ENCODE results near the gene SIRT7. TPM values are rescaled to one million over a fixed set of nuclear protein-coding genes. Genes with fewer than 3 reads are reported as not detected.

The SIRT7 gene
- total and polyA plus RNA-seq, 2 donors from 2014 or later = 17.4 to 25.2 TPM

- no peaks in the 10 kb centered on the region for H3K9me3 ChIP-seq (ENCODE audit: control insufficient read depth in 2 of 3, insufficient read depth in 1 of 3, low read length in 3 of 3)
- H3K4me1 ChIP-seq (ENCODE audit: control insufficient read depth in 2 of 3, insufficient read depth in 2 of 3, low read depth in 1 of 3, low read length in 3 of 3) = peaks cover 0 to 3% (median 0%) of the 10 kb centered on the region in 3 donors
- TF ChIP-seq CTCF (IDR thresholded peaks at IDR 0.05; ENCODE audit: borderline replicate concordance, extremely low read depth, insufficient read depth) = no peak
- DNase-seq (peak in 1 of 5 donors; percentile 74), FAIRE-seq (no peak)
- H3K36me3 ChIP-seq (ENCODE audit: control insufficient read depth in 2 of 3, insufficient read depth in 3 of 3, low read length in 3 of 3) = no peaks in the 10 kb centered on the region
- intact Hi-C loops (cut with DNase I) = no loop called here
- H3K9ac ChIP-seq (ENCODE audit: low read length in 3 of 3) = no peak overlapping the region
- H3K27me3 ChIP-seq (ENCODE audit: control insufficient read depth, insufficient read depth, low read length) = no peaks in the 10 kb centered on the region
- H3K27ac ChIP-seq (ENCODE audit: low read depth in 2 of 2, low read length in 2 of 2) = no peak overlapping the region
- no peak overlapping the region for H3K4me3 ChIP-seq (ENCODE audit: low read length in 3 of 3)
Observed at GRCh38 chr17:81940538-81941483, 22.8 kb upstream of the SIRT7 start.

- DNase-seq = no peak
Observed at GRCh38 chr17:81939881-81940385, 22.0 kb upstream of the SIRT7 start.

GRCh38 chr17:81939218-81939617, 21.2 kb upstream of the SIRT7 start:
- H3K4me3 ChIP-seq (ENCODE audit: low read length in 3 of 3) = no peak overlapping the region
- TF ChIP-seq CTCF (IDR thresholded peaks at IDR 0.05; ENCODE audit: borderline replicate concordance, extremely low read depth, insufficient read depth) = no peak
- H3K9ac ChIP-seq (ENCODE audit: low read length in 3 of 3) = no peak overlapping the region
- H3K27me3 ChIP-seq (ENCODE audit: control insufficient read depth, insufficient read depth, low read length) = no peaks in the 10 kb centered on the region
- H3K27ac ChIP-seq (ENCODE audit: low read depth in 2 of 2, low read length in 2 of 2) = no peak overlapping the region
- FAIRE-seq (no peak), DNase-seq (no peak)
- no peaks in the 10 kb centered on the region for H3K36me3 ChIP-seq (ENCODE audit: control insufficient read depth in 2 of 3, insufficient read depth in 3 of 3, low read length in 3 of 3)
- H3K4me1 ChIP-seq (ENCODE audit: control insufficient read depth in 2 of 3, insufficient read depth in 2 of 3, low read depth in 1 of 3, low read length in 3 of 3) = peaks cover 0 to 3% (median 0%) of the 10 kb centered on the region in 3 donors
- no peaks in the 10 kb centered on the region for H3K9me3 ChIP-seq (ENCODE audit: control insufficient read depth in 2 of 3, insufficient read depth in 1 of 3, low read length in 3 of 3)
- intact Hi-C loops (cut with DNase I) = no loop called here

More at GRCh38 chr17:81939881-81940385, 22.0 kb upstream of the SIRT7 start:
- no peak for FAIRE-seq
- no peak overlapping the region for H3K4me3 ChIP-seq (ENCODE audit: low read length in 3 of 3)
- no peaks in the 10 kb centered on the region for H3K27me3 ChIP-seq (ENCODE audit: control insufficient read depth, insufficient read depth, low read length)
- H3K9me3 ChIP-seq (ENCODE audit: control insufficient read depth in 2 of 3, insufficient read depth in 1 of 3, low read length in 3 of 3) = no peaks in the 10 kb centered on the region
- no peak overlapping the region for H3K27ac ChIP-seq (ENCODE audit: low read depth in 2 of 2, low read length in 2 of 2)
- no peak for TF ChIP-seq CTCF (IDR thresholded peaks at IDR 0.05; ENCODE audit: borderline replicate concordance, extremely low read depth, insufficient read depth)
- intact Hi-C loops (cut with DNase I) = no loop called here
- no peaks in the 10 kb centered on the region for H3K36me3 ChIP-seq (ENCODE audit: control insufficient read depth in 2 of 3, insufficient read depth in 3 of 3, low read length in 3 of 3)
- no peak overlapping the region for H3K9ac ChIP-seq (ENCODE audit: low read length in 3 of 3)
- H3K4me1 ChIP-seq (ENCODE audit: control insufficient read depth in 2 of 3, insufficient read depth in 2 of 3, low read depth in 1 of 3, low read length in 3 of 3) = peaks cover 0 to 3% (median 0%) of the 10 kb centered on the region in 3 donors

Measured in kidney (tissue), 14 donors.